Upper lobe of left lung (tissue), 6 donors: Measurements from ENCODE around the gene ZNF385B. TPM values are rescaled to one million over a fixed set of nuclear protein-coding genes. Genes with fewer than 3 reads are reported as not detected.

Experiments used
- ATAC-seq, 2 donors: fragments of 200-7000 bp; cut with Tn5 transposase; one replicate each; pipeline ENCODE4 v1.9.1; 2022; ENCODE audit warnings: mild to moderate bottlenecking in 2 of 2, moderate library complexity in 2 of 2; ENCODE audit not compliant: low FRiP score in 2 of 2
- DNase-seq, 2 donors: peaks; one replicate each; pipeline ENCODE4 v3.0.0-alpha.2; 2019 to 2020
- H3K27ac ChIP-seq, 4 donors: fragments of 200-600 bp; sonication (generic); one replicate each; pipeline ENCODE4 v1.5.1; 2016 to 2019
- H3K27me3 ChIP-seq, 4 donors: fragments of 200-600 bp; sonication (generic); one replicate each; pipeline ENCODE4 v1.5.1; 2017 to 2019
- H3K36me3 ChIP-seq, 4 donors: fragments of 200-600 bp; sonication (generic); one replicate each; pipeline ENCODE4 v1.5.1; 2016 to 2019
- H3K4me1 ChIP-seq, 4 donors: fragments of 200-600 bp; sonication (generic); one replicate each; pipeline ENCODE4 v1.5.1; 2018 to 2019
- H3K4me3 ChIP-seq, 4 donors: fragments of 200-600 bp; sonication (generic); one replicate each; pipeline ENCODE4 v1.5.1; 2017 to 2019; ENCODE audit warnings: mild to moderate bottlenecking in 2 of 4, moderate library complexity in 1 of 4
- H3K9me3 ChIP-seq, 4 donors: fragments of 200-600 bp; sonication (generic); one replicate each; pipeline ENCODE4 v1.5.1; 2018 to 2019
- CTCF ChIP-seq, 6 experiments: fragments of 450-650 bp in 4 of 6; fragments of 200-600 bp in 2 of 6; sonication (generic) in 2 of 6; IDR thresholded peaks; one replicate each; pipeline ENCODE4 v1.5.1; 2016 to 2019; ENCODE audit warnings: antibody characterized with exemption in 6 of 6
- EP300 ChIP-seq, 4 donors: sonication (generic); formaldehyde crosslinking; IDR thresholded peaks; one replicate each; pipeline ENCODE4 v1.5.1; 2017; ENCODE audit warnings: antibody characterized with exemption in 4 of 4, control low read depth in 2 of 4
- POLR2A ChIP-seq, 4 donors: fragments of 450-650 bp; IDR thresholded peaks; one replicate each; pipeline ENCODE4 v1.5.1; 2016 to 2017; ENCODE audit warnings: antibody characterized with exemption in 4 of 4, mild to moderate bottlenecking in 2 of 4
- POLR2AphosphoS5 ChIP-seq, 2 donors: sonication (generic); formaldehyde crosslinking; IDR thresholded peaks; one replicate each; pipeline ENCODE4 v1.5.1; 2017; ENCODE audit warnings: antibody characterized with exemption in 2 of 2
- WGBS, 2 donors: methylation state at CpG; one replicate each; pipeline ENCODE4 v1.1.5; 2017 to 2018; 5-methylcytosine and 5-hydroxymethylcytosine counted together
- total RNA-seq, 6 donors: library from RNA; depleted of rRNA in 4 of 6; stranded (reverse); fragments of >200 nt in 4 of 6; gene quantifications; one replicate each; pipeline versions ENCODE4 v1.1.0 to v1.2.1, GENCODE V29; 2016 to 2021
- donor health status: DM: no; HTN: no; CAD: no; lungs with moderate emphysema.
- donor health status: DM: no; HTN: yes; CAD: no; lungs with severe emphysema.

The ZNF385B gene
- total RNA-seq, 6 donors from 2014 or later, result 22.1 to 93.5 (median 40.2) TPM

GRCh38 chr2:179882851-179883806 lies 21.7 kb upstream of the ZNF385B start:
- DNase-seq (no peak), ATAC-seq (no peak)
- no peak for TF ChIP-seq CTCF (IDR thresholded peaks at IDR 0.05)
- TF ChIP-seq POLR2A (IDR thresholded peaks at IDR 0.05), result no peak
- TF ChIP-seq EP300 (IDR thresholded peaks at IDR 0.05), result no peak
- no peak for TF ChIP-seq POLR2AphosphoS5 (IDR thresholded peaks at IDR 0.05)
- Histone ChIP-seq H3K9me3 (no peaks in the 10 kb centered on the region), H3K36me3 (no peaks in the 10 kb centered on the region), H3K4me3 (no peak overlapping the region), H3K27me3 (no peaks in the 10 kb centered on the region), H3K4me1 (no peaks in the 10 kb centered on the region), H3K27ac (no peak overlapping the region)
- 80 to 94% methylated on average over 6 of the region's 6 CpGs for WGBS, 2 donors

GRCh38 chr2:179877601-179878364 lies 16.4 kb upstream of the ZNF385B start:
- 86 to 88% methylated on average over 4 of the region's 4 CpGs for WGBS, 2 donors
- ATAC-seq, result no peak
- DNase-seq, result no peak
- Histone ChIP-seq H3K36me3 (no peaks in the 10 kb centered on the region), H3K9me3 (no peaks in the 10 kb centered on the region), H3K4me1 (no peaks in the 10 kb centered on the region), H3K27me3 (no peaks in the 10 kb centered on the region), H3K27ac (no peak overlapping the region), H3K4me3 (no peak overlapping the region)
- TF ChIP-seq CTCF (IDR thresholded peaks at IDR 0.05), result no peak
- no peak for TF ChIP-seq EP300 (IDR thresholded peaks at IDR 0.05)
- TF ChIP-seq POLR2AphosphoS5 (IDR thresholded peaks at IDR 0.05), result no peak
- TF ChIP-seq POLR2A (IDR thresholded peaks at IDR 0.05), result no peak

GRCh38 chr2:179876266-179876665 lies 14.9 kb upstream of the ZNF385B start:
- no peak overlapping the region for H3K4me3 ChIP-seq
- 83 to 90% methylated on average over 1 of the region's 1 CpG for WGBS, 2 donors
- ATAC-seq (no peak), DNase-seq (no peak)
- no peaks in the 10 kb centered on the region for H3K27me3 ChIP-seq
- no peaks in the 10 kb centered on the region for H3K4me1 ChIP-seq
- no peak for TF ChIP-seq CTCF (IDR thresholded peaks at IDR 0.05)
- TF ChIP-seq POLR2A (IDR thresholded peaks at IDR 0.05), result no peak
- TF ChIP-seq POLR2AphosphoS5 (IDR thresholded peaks at IDR 0.05), result no peak
- no peak for TF ChIP-seq EP300 (IDR thresholded peaks at IDR 0.05)
- no peaks in the 10 kb centered on the region for H3K9me3 ChIP-seq
- no peaks in the 10 kb centered on the region for H3K36me3 ChIP-seq
- H3K27ac ChIP-seq, result no peak overlapping the region

DNA sequence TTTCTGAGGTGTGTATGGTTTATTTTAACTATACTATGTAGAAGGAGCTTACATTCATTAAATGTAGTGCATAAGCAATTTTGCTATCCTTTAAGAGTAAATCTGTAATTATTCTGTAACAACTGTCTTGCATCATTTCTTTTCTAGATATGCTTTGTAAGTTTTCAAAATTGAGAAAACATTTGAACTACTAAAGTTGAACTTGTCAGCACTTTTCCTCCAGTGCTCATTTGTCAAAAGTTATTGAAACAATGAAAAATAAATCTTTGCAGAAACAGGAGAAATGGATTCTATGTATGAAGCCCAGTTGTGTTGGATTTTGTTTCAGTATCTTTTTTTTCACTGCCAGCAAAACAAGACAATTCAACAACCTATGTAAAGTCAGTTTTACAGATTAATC lies 14.5 kb upstream of the ZNF385B start:
- DNase-seq, result no peak
- H3K27ac ChIP-seq, result no peak overlapping the region

More for the DNA sequence above, 14.5 kb upstream of the ZNF385B start:
- no peaks in the 10 kb centered on the region for H3K4me1 ChIP-seq
- H3K4me3 ChIP-seq, result no peak overlapping the region
- no peaks in the 10 kb centered on the region for H3K9me3 ChIP-seq
- TF ChIP-seq POLR2AphosphoS5 (IDR thresholded peaks at IDR 0.05) (no peak), EP300 (IDR thresholded peaks at IDR 0.05) (no peak), POLR2A (IDR thresholded peaks at IDR 0.05) (no peak), CTCF (IDR thresholded peaks at IDR 0.05) (no peak)
- H3K36me3 ChIP-seq, result no peaks in the 10 kb centered on the region
- no peak for ATAC-seq
- H3K27me3 ChIP-seq, result no peaks in the 10 kb centered on the region
